ENCODE measurements around the gene GAB3. TPM values are rescaled to one million over a fixed set of nuclear protein-coding genes. Genes with fewer than 3 reads are reported as not detected.

Gene GAB3
- total and polyA plus RNA-seq, 12 donors: 1.9 to 11.8 (median 5.0) TPM

- Histone ChIP-seq H3K4me1 (replicated peaks in 1 of 2) (peaks cover 0 to 6% of the 10 kb centered on the region in 2 donors), H3K27me3 (no peaks in the 10 kb centered on the region), H3K36me3 (replicated peaks in 1 of 2) (peaks cover 0 to 17% of the 10 kb centered on the region in 2 donors), H3K9me3 (replicated peaks in 1 of 3) (no peaks in the 10 kb centered on the region), H3K4me3 (peak overlapping the region in 1 of 4 donors; percentile 79), H3K27ac (peak overlapping the region in 3 of 5 donors; percentile 38 to 83 (median 53))
- WGBS, 4 donors: 4 to 38% (median 22%) methylated on average over 10 to 11 of the region's 11 CpGs
- DNase-seq: peak in 5 of 7 donors; percentile 29 to 77 (median 51)
- TF ChIP-seq CTCF (IDR thresholded peaks at IDR 0.05): no peak
- no peak for TF ChIP-seq POLR2A (IDR thresholded peaks at IDR 0.05)
- intact Hi-C loops (cut with DNase I): no loop called here
Measured at GRCh38 chrX:154761977-154762536, 11.2 kb upstream of the GAB3 start.

GRCh38 chrX:154758696-154759095 lies 7.8 kb upstream of the GAB3 start:
- intact Hi-C loops (cut with DNase I): no loop called here
- no peak overlapping the region for H3K27ac ChIP-seq
- DNase-seq: no peak
- no peaks in the 10 kb centered on the region for H3K27me3 ChIP-seq
- H3K4me1 ChIP-seq (replicated peaks in 1 of 2): no peaks in the 10 kb centered on the region
- TF ChIP-seq POLR2A (IDR thresholded peaks at IDR 0.05) (no peak), CTCF (IDR thresholded peaks at IDR 0.05) (no peak)
- H3K9me3 ChIP-seq (replicated peaks in 1 of 3): no peaks in the 10 kb centered on the region
- no peaks in the 10 kb centered on the region for H3K36me3 ChIP-seq (replicated peaks in 1 of 2)
- H3K4me3 ChIP-seq: no peak overlapping the region
- WGBS, 4 donors: 65 to 83% (median 66%) methylated on average over 4 of the region's 4 CpGs; no CpG with 5 or more reads in 1 of the 4 donors

- Histone ChIP-seq H3K9me3 (replicated peaks in 1 of 3) (no peaks in the 10 kb centered on the region), H3K4me1 (replicated peaks in 1 of 2) (no peaks in the 10 kb centered on the region), H3K27me3 (no peaks in the 10 kb centered on the region), H3K36me3 (replicated peaks in 1 of 2) (no peaks in the 10 kb centered on the region), H3K4me3 (no peak overlapping the region), H3K27ac (peak overlapping the region in 1 of 5 donors; percentile 31)
- TF ChIP-seq CTCF (IDR thresholded peaks at IDR 0.05) (no peak), POLR2A (IDR thresholded peaks at IDR 0.05) (no peak)
- intact Hi-C loops (cut with DNase I): no loop called here
- WGBS, 4 donors: 39 to 61% (median 60%) methylated on average over 5 to 9 of the region's 9 CpGs
- DNase-seq: no peak
Measured at GRCh38 chrX:154751669-154752271, 893 bp upstream of the GAB3 start.

- Histone ChIP-seq H3K4me1 (replicated peaks in 1 of 2) (no peaks in the 10 kb centered on the region), H3K27ac (peak overlapping the region in 2 of 5 donors; percentile 31 to 85), H3K27me3 (no peaks in the 10 kb centered on the region), H3K36me3 (replicated peaks in 1 of 2) (no peaks in the 10 kb centered on the region), H3K4me3 (peak overlapping the region in 2 of 4 donors; percentile 17 to 59), H3K9me3 (replicated peaks in 1 of 3) (no peaks in the 10 kb centered on the region)
- 10 to 34% (median 23%) methylated on average over 3 to 17 of the region's 20 CpGs for WGBS, 4 donors
- TF ChIP-seq CTCF (IDR thresholded peaks at IDR 0.05) (no peak), POLR2A (IDR thresholded peaks at IDR 0.05) (no peak)
- no peak for DNase-seq
- intact Hi-C loops (cut with DNase I): no loop called here
Measured at GRCh38 chrX:154751203-154751668, 359 bp upstream of the GAB3 start.
